ENCODE results near the gene RBMS2.

The RBMS2 gene

GRCh38 chr12:56632701-56633467, 111.3 kb downstream of the RBMS2 start:
- no peak for DNase-seq

GRCh38 chr12:56633468-56634241, 112.0 kb downstream of the RBMS2 start:
- no peak for DNase-seq

GRCh38 chr12:56634242-56634836, 112.7 kb downstream of the RBMS2 start:
- DNase-seq: peak; percentile 30

GRCh38 chr12:56634837-56635791, 113.5 kb downstream of the RBMS2 start:
- peak; percentile 60 for DNase-seq

- peak; percentile 79 for DNase-seq
These were observed 114.4 kb downstream of the RBMS2 start for GRCh38 chr12:56635806-56636674.

GRCh38 chr12:56636675-56637540, 115.3 kb downstream of the RBMS2 start:
- peak; percentile 89 for DNase-seq

GRCh38 chr12:56637621-56638020, 116.0 kb downstream of the RBMS2 start:
- no peak for DNase-seq

GRCh38 chr12:56641219-56641618, 119.6 kb downstream of the RBMS2 start:
- no peak for DNase-seq

- DNase-seq: no peak
These were observed 123.0 kb downstream of the RBMS2 start for GRCh38 chr12:56644654-56645053.

- no peak for DNase-seq
These were observed 123.6 kb downstream of the RBMS2 start for GRCh38 chr12:56645201-56645716.

Measured in activated CD8-positive, alpha-beta memory T cell treated with anti-CD3 and anti-CD28 coated beads, Interleukin-2, amount 50 U/mL, for 4 hours (primary cell).